ENCODE results near the gene AOPEP.
"Not testable (repeated sequence)": the region's sequence is repeated elsewhere in the genome, so short reads cannot be mapped to it uniquely, and the experiment has no call there.

Gene AOPEP

GRCh38 chr9:94950579-94951323, 224.3 kb downstream of the AOPEP start:
- DNase-seq (ENCODE audit: low read depth in 1 of 2, low spot score in 1 of 2) = no peak

GRCh38 chr9:94951324-94952135, 225.0 kb downstream of the AOPEP start:
- no peak for DNase-seq (ENCODE audit: low read depth in 1 of 2, low spot score in 1 of 2)

GRCh38 chr9:94952565-94953373, 226.3 kb downstream of the AOPEP start:
- no peak for DNase-seq (ENCODE audit: low read depth in 1 of 2, low spot score in 1 of 2)

- DNase-seq (ENCODE audit: low read depth in 1 of 2, low spot score in 1 of 2) = no peak
Measured at GRCh38 chr9:94956731-94957130, 230.2 kb downstream of the AOPEP start.

GRCh38 chr9:94960964-94961363, 234.5 kb downstream of the AOPEP start:
- no peak for DNase-seq (ENCODE audit: low read depth in 1 of 2, low spot score in 1 of 2)

GRCh38 chr9:94961870-94962269, 235.4 kb downstream of the AOPEP start:
- DNase-seq (ENCODE audit: low read depth in 1 of 2, low spot score in 1 of 2) = no peak

GRCh38 chr9:94965631-94966030, 239.1 kb downstream of the AOPEP start:
- DNase-seq (ENCODE audit: low read depth in 1 of 2, low spot score in 1 of 2) = not testable (repeated sequence)

GRCh38 chr9:94966046-94966445, 239.5 kb downstream of the AOPEP start:
- not testable (repeated sequence) for DNase-seq (ENCODE audit: low read depth in 1 of 2, low spot score in 1 of 2)

- no peak for DNase-seq (ENCODE audit: low read depth in 1 of 2, low spot score in 1 of 2)
Measured at GRCh38 chr9:94967482-94967881, 241.0 kb downstream of the AOPEP start.

GRCh38 chr9:94971378-94972131, 245.1 kb downstream of the AOPEP start:
- no peak for DNase-seq (ENCODE audit: low read depth in 1 of 2, low spot score in 1 of 2)

- DNase-seq (ENCODE audit: low read depth in 1 of 2, low spot score in 1 of 2) = no peak
Measured at GRCh38 chr9:94973451-94973941, 247.0 kb downstream of the AOPEP start.

GRCh38 chr9:94974154-94974879, 247.8 kb downstream of the AOPEP start:
- DNase-seq (ENCODE audit: low read depth in 1 of 2, low spot score in 1 of 2) = no peak

GRCh38 chr9:94975480-94975879, 249.0 kb downstream of the AOPEP start:
- no peak for DNase-seq (ENCODE audit: low read depth in 1 of 2, low spot score in 1 of 2)

GRCh38 chr9:94976077-94976476, 249.6 kb downstream of the AOPEP start:
- no peak for DNase-seq (ENCODE audit: low read depth in 1 of 2, low spot score in 1 of 2)

GRCh38 chr9:94977416-94977815, 250.9 kb downstream of the AOPEP start:
- no peak for DNase-seq (ENCODE audit: low read depth in 1 of 2, low spot score in 1 of 2)

GRCh38 chr9:94979904-94980507, 253.5 kb downstream of the AOPEP start:
- DNase-seq (ENCODE audit: low read depth in 1 of 2, low spot score in 1 of 2) = no peak

- DNase-seq (ENCODE audit: low read depth in 1 of 2, low spot score in 1 of 2) = no peak
Measured at GRCh38 chr9:94980947-94981722, 254.6 kb downstream of the AOPEP start.

GRCh38 chr9:94981723-94982090, 255.2 kb downstream of the AOPEP start:
- no peak for DNase-seq (ENCODE audit: low read depth in 1 of 2, low spot score in 1 of 2)

GRCh38 chr9:94982211-94982610, 255.7 kb downstream of the AOPEP start:
- DNase-seq (ENCODE audit: low read depth in 1 of 2, low spot score in 1 of 2) = no peak
